ENCODE results near the gene SERTAD2. TPM values are rescaled to one million over a fixed set of nuclear protein-coding genes. Genes with fewer than 3 reads are reported as not detected.

Gene SERTAD2, protein sequence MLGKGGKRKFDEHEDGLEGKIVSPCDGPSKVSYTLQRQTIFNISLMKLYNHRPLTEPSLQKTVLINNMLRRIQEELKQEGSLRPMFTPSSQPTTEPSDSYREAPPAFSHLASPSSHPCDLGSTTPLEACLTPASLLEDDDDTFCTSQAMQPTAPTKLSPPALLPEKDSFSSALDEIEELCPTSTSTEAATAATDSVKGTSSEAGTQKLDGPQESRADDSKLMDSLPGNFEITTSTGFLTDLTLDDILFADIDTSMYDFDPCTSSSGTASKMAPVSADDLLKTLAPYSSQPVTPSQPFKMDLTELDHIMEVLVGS
- 39.1 to 42.2 TPM (median 41.5 TPM) in 3 replicates for total RNA-seq

- Mint-ChIP-seq H3K27me3 (ENCODE audit: low read depth) (no peaks in the 10 kb centered on the region), H3K9me3 (no peaks in the 10 kb centered on the region), H3K4me1 (peaks cover 56% of the 10 kb centered on the region), H3K4me3 (peak within 1 kb of the TSS; percentile 88), H3K36me3 (no peaks in the 10 kb centered on the region), H3K27ac (peak within 1 kb of the TSS; percentile 97)
- DNase-seq (ENCODE audit: low spot score in 2 of 2, unreplicated experiment in 2 of 2), result peak; percentile 84 to 88
- TF ChIP-seq CTCF (IDR thresholded peaks at IDR 0.05; ENCODE audit: unreplicated experiment), result no peak
Observed at GRCh38 chr2:64653109-64654062, at the start of gene SERTAD2. Gene SERTAD2, minus strand, starts transcription at chr2:64653913. Its CDS starts 17,042 bp downstream, at chr2:64636871.

DNA sequence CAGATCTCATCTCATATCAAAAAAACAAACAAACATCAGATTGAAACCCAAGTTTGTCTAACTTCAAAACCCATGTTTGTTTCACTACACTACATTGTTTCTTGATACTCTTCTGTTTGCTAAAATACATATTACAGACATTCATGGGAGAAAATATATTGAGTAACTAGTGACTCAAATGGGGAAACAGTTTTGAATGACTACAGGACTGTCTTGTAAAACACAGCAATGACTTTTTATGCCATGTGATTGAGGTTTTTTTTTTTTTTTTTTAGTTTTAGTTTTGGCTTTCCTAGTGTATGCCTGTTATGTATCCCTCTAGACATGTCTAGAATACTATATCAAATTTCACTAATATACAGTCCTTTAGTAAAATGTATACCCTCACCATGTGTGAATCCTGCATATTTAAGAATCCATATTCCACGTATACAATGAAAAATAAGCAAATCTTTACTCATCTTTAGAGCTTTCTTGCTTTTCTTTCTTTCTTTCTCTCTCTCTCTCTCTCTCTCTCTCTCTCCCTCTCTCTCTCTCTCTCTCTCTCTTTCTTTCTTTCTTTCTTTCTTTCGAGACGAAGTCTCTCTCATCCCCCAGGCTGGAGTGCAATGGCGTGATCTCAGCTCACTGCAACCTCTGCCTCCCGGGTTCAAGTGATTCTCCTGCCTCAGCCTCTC lies 46.6 kb upstream of the SERTAD2 start:
- Mint-ChIP-seq H3K36me3 (no peaks in the 10 kb centered on the region), H3K27ac (no peak overlapping the region), H3K4me1 (peaks cover 8% of the 10 kb centered on the region), H3K9me3 (no peaks in the 10 kb centered on the region), H3K27me3 (ENCODE audit: low read depth) (no peaks in the 10 kb centered on the region), H3K4me3 (no peak overlapping the region)
- TF ChIP-seq CTCF (IDR thresholded peaks at IDR 0.05; ENCODE audit: unreplicated experiment), result no peak
- no peak for DNase-seq (ENCODE audit: low spot score in 2 of 2, unreplicated experiment in 2 of 2)

DNA sequence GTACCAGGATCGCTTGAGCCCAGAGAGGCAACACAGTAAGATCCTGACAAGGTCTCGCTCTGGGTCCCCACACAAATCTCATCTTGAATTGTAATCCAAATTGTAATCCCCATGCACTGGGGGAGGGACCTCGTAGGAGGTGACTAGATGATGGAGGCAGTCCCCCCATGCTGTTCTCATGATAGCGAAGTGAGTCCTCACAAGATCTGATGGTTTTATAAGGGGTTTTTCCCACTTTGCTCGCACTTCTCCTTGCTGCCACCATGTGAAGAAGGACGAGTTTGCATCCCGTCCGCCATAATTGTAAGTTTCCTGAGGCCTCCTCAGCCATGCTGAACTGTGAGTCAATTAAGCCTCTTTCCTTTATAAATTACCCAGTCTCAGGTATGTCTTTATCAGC lies 46.0 kb upstream of the SERTAD2 start:
- Mint-ChIP-seq H3K4me3 (no peak overlapping the region), H3K27ac (no peak overlapping the region), H3K4me1 (peaks cover 10% of the 10 kb centered on the region), H3K36me3 (no peaks in the 10 kb centered on the region), H3K9me3 (no peaks in the 10 kb centered on the region), H3K27me3 (ENCODE audit: low read depth) (no peaks in the 10 kb centered on the region)
- DNase-seq (ENCODE audit: low spot score in 2 of 2, unreplicated experiment in 2 of 2), result no peak
- TF ChIP-seq CTCF (IDR thresholded peaks at IDR 0.05; ENCODE audit: unreplicated experiment), result no peak

GRCh38 chr2:64698668-64699444 lies 45.1 kb upstream of the SERTAD2 start:
- H3K4me3 Mint-ChIP-seq, result no peak overlapping the region
- H3K27ac Mint-ChIP-seq, result no peak overlapping the region
- no peaks in the 10 kb centered on the region for H3K9me3 Mint-ChIP-seq
- H3K4me1 Mint-ChIP-seq, result peaks cover 10% of the 10 kb centered on the region
- TF ChIP-seq CTCF (IDR thresholded peaks at IDR 0.05; ENCODE audit: unreplicated experiment), result no peak
- no peak for DNase-seq (ENCODE audit: low spot score in 2 of 2, unreplicated experiment in 2 of 2)
- H3K27me3 Mint-ChIP-seq (ENCODE audit: low read depth), result no peaks in the 10 kb centered on the region
- no peaks in the 10 kb centered on the region for H3K36me3 Mint-ChIP-seq

GRCh38 chr2:64698177-64698643 lies 44.5 kb upstream of the SERTAD2 start:
- DNase-seq (ENCODE audit: low spot score in 2 of 2, unreplicated experiment in 2 of 2), result no peak
- Mint-ChIP-seq H3K4me3 (no peak overlapping the region), H3K27ac (no peak overlapping the region), H3K4me1 (peaks cover 10% of the 10 kb centered on the region), H3K9me3 (peaks cover 2% of the 10 kb centered on the region), H3K27me3 (ENCODE audit: low read depth) (no peaks in the 10 kb centered on the region), H3K36me3 (peaks cover 3% of the 10 kb centered on the region)
- no peak for TF ChIP-seq CTCF (IDR thresholded peaks at IDR 0.05; ENCODE audit: unreplicated experiment)
